Measurements from ENCODE around the gene CTTN.

Gene CTTN

DNA sequence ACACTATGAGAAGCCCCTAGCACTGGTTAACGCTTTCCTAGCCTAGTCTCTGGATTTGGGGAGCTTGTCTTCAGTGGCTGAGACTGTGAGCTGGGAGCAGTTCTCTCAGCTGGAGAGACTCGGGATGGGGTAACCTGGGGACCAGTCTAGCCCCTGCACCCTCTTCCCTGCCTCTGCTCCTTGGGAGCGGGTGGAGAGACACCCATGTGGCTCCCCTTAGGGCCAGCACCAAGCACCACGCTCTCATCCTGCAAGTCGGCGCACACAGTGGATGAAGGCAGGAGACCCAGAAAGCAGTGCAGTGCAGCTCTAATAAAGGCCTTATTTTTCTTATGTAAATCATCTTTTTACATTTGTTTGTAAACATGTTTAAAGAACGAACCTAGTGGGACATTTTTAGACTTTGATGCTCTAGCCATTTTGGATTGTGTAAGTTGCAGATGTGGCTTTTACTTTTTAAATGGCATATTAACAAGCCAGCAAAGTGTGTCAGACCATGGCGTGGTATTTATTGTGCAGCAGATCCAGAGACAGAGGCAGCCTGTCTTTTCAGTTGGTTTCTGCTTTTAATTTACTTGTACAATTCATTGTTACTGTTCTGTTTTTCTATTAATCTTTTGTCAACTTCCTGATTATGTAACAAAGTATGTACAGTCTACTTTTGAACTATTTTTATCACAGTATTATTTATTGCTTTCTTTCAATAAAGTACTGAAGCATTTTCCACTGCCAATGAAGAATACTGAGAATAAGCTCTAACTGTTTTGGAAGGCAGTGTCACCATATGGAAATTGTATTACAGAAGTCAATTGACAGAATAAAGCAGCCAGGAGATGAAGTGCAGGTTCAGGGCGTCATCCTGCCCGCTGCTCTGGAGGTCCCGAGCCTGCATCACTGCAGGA lies 14.4 kb upstream of the CTTN start:
- H3K27me3 ChIP-seq (ENCODE audit: insufficient read depth, poor library complexity, severe bottlenecking), result no peaks in the 10 kb centered on the region
- H3K27ac ChIP-seq (replicated peaks), result no peak overlapping the region
- no peak overlapping the region for H3K4me3 ChIP-seq (replicated peaks; ENCODE audit: insufficient read depth, low read length)
- no peak for DNase-seq (ENCODE audit: low read depth in 1 of 2, low spot score in 1 of 2)
- TF ChIP-seq, protein P1, sequence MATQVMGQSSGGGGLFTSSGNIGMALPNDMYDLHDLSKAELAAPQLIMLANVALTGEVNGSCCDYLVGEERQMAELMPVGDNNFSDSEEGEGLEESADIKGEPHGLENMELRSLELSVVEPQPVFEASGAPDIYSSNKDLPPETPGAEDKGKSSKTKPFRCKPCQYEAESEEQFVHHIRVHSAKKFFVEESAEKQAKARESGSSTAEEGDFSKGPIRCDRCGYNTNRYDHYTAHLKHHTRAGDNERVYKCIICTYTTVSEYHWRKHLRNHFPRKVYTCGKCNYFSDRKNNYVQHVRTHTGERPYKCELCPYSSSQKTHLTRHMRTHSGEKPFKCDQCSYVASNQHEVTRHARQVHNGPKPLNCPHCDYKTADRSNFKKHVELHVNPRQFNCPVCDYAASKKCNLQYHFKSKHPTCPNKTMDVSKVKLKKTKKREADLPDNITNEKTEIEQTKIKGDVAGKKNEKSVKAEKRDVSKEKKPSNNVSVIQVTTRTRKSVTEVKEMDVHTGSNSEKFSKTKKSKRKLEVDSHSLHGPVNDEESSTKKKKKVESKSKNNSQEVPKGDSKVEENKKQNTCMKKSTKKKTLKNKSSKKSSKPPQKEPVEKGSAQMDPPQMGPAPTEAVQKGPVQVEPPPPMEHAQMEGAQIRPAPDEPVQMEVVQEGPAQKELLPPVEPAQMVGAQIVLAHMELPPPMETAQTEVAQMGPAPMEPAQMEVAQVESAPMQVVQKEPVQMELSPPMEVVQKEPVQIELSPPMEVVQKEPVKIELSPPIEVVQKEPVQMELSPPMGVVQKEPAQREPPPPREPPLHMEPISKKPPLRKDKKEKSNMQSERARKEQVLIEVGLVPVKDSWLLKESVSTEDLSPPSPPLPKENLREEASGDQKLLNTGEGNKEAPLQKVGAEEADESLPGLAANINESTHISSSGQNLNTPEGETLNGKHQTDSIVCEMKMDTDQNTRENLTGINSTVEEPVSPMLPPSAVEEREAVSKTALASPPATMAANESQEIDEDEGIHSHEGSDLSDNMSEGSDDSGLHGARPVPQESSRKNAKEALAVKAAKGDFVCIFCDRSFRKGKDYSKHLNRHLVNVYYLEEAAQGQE (IDR thresholded peaks at IDR 0.05; ENCODE audit: insufficient replicate concordance, low read depth), result no peak
- TF ChIP-seq GABPA (IDR thresholded peaks at IDR 0.05; ENCODE audit: low read depth) (no peak), SPI1 (IDR thresholded peaks at IDR 0.05; ENCODE audit: borderline replicate concordance, low read depth) (no peak), POLR2AphosphoS5 (IDR thresholded peaks at IDR 0.05; ENCODE audit: low read depth) (no peak)
- TF ChIP-seq, protein P2, sequence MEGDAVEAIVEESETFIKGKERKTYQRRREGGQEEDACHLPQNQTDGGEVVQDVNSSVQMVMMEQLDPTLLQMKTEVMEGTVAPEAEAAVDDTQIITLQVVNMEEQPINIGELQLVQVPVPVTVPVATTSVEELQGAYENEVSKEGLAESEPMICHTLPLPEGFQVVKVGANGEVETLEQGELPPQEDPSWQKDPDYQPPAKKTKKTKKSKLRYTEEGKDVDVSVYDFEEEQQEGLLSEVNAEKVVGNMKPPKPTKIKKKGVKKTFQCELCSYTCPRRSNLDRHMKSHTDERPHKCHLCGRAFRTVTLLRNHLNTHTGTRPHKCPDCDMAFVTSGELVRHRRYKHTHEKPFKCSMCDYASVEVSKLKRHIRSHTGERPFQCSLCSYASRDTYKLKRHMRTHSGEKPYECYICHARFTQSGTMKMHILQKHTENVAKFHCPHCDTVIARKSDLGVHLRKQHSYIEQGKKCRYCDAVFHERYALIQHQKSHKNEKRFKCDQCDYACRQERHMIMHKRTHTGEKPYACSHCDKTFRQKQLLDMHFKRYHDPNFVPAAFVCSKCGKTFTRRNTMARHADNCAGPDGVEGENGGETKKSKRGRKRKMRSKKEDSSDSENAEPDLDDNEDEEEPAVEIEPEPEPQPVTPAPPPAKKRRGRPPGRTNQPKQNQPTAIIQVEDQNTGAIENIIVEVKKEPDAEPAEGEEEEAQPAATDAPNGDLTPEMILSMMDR (IDR thresholded peaks at IDR 0.05; ENCODE audit: insufficient read depth, low read length), result no peak

DNA sequence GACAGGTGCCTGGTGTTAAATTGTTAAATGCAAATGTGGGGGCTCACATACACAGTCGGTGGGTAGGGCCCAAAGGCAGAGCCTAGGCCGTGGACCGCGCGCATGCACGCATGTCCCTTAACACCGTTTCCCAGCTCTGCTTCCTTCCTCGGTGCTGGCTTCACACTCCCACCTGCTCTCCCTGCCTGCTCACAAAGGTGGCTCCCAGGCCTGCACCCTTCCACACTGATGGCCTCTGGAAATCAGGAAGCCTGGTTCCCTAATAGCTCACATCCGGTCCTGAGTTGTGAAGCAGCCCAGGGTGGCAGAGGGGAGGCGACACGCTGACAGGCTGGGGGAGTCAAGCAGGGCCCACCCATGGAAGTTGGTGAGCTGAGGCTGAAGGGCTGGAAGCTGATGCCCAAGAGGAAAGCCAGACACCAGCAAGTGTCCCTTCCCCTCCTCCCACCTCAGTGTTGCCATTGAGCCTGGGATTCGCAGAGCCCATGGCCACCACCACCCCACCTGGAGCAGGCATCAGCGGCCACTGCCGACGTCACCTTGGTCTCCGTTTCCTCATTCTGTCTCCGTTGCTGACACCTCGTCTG lies 13.7 kb upstream of the CTTN start:
- Histone ChIP-seq H3K4me3 (replicated peaks; ENCODE audit: insufficient read depth, low read length) (no peak overlapping the region), H3K27ac (replicated peaks) (no peak overlapping the region), H3K27me3 (ENCODE audit: insufficient read depth, poor library complexity, severe bottlenecking) (no peaks in the 10 kb centered on the region)
- DNase-seq (ENCODE audit: low read depth in 1 of 2, low spot score in 1 of 2), result no peak
- TF ChIP-seq GABPA (IDR thresholded peaks at IDR 0.05; ENCODE audit: low read depth) (no peak), SPI1 (IDR thresholded peaks at IDR 0.05; ENCODE audit: borderline replicate concordance, low read depth) (no peak), POLR2AphosphoS5 (IDR thresholded peaks at IDR 0.05; ENCODE audit: low read depth) (no peak; the same call in 1 of the 2 replicates)
- TF ChIP-seq, protein P2 (IDR thresholded peaks at IDR 0.05; ENCODE audit: insufficient read depth, low read length), result no peak
- TF ChIP-seq, protein P1 (IDR thresholded peaks at IDR 0.05; ENCODE audit: insufficient replicate concordance, low read depth), result no peak

DNA sequence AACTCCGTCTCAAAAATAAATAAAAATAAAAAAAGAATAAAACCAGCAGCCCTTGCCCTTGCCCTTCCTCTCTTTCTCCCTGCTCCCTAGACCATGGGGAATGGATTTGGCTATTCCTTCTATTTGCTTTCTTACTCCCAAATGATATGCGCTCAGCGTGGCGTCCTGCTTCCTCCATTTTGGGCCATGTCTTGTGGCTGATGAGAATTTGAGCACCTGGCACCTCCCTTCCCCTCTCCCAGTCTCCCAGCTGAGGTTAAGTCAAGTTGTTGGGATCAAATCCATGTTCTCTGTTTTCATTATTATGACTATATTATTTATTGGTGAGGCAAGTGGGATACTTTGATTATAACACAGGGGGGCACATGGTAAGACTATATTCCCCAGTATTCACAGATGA lies 10.8 kb upstream of the CTTN start:
- H3K27me3 ChIP-seq (ENCODE audit: insufficient read depth, poor library complexity, severe bottlenecking), result no peaks in the 10 kb centered on the region
- no peak for DNase-seq (ENCODE audit: low read depth in 1 of 2, low spot score in 1 of 2)
- TF ChIP-seq POLR2AphosphoS5 (IDR thresholded peaks at IDR 0.05; ENCODE audit: low read depth), result no peak
- TF ChIP-seq, protein P2 (IDR thresholded peaks at IDR 0.05; ENCODE audit: insufficient read depth, low read length), result no peak
- no peak for TF ChIP-seq GABPA (IDR thresholded peaks at IDR 0.05; ENCODE audit: low read depth)
- no peak for TF ChIP-seq SPI1 (IDR thresholded peaks at IDR 0.05; ENCODE audit: borderline replicate concordance, low read depth)
- TF ChIP-seq, protein P1 (IDR thresholded peaks at IDR 0.05; ENCODE audit: insufficient replicate concordance, low read depth), result no peak
- no peak overlapping the region for H3K4me3 ChIP-seq (replicated peaks; ENCODE audit: insufficient read depth, low read length)
- no peak overlapping the region for H3K27ac ChIP-seq (replicated peaks)

All from HL-60 (cell line).